H1 (cell line): ENCODE results near the gene WDR13. TPM values are rescaled to one million over a fixed set of nuclear protein-coding genes. Genes with fewer than 3 reads are reported as not detected.

Source experiments
- CTCF ChIA-PET: fragments of 300-600 bp; sonication (Branson Sonifier 250); formaldehyde crosslinking; loops from one replicate; lab custom pipeline; 2021; ENCODE audit not compliant: partially characterized antibody; lab: Charles Lee
- POLR2A ChIA-PET: fragments of 300-600 bp; sonication (Branson Sonifier 250); formaldehyde crosslinking; loops from one replicate; lab custom pipeline; 2021; ENCODE audit warnings: inconsistent platforms; ENCODE audit not compliant: partially characterized antibody; lab: Charles Lee
- DNase-seq, 2 experiments: peaks; one replicate each; pipeline versions ENCODE4 v3.0.0 to v3.0.0-alpha.2; 2010 to 2022; ENCODE audit warnings: low spot score in 2 of 2, low read depth in 1 of 2, mixed read lengths in 1 of 2
- FAIRE-seq: peaks from 2 replicates; lab custom pipeline; 2011; peaks lifted over from hg19 to GRCh38; lab: Jason Lieb, UNC
- H2AFZ ChIP-seq: 2 replicates; pipeline ENCODE4 v1.8.1; 2012; ENCODE audit warnings: low read length, inconsistent platforms
- H2AK5ac ChIP-seq: 2 replicates; pipeline ENCODE4 v1.6.1; 2013; ENCODE audit warnings: low read depth, low read length
- H2BK120ac ChIP-seq: replicated peaks from 2 replicates; pipeline ENCODE3; 2013; ENCODE audit warnings: low read depth, low read length, inconsistent platforms
- H2BK12ac ChIP-seq: 2 replicates; pipeline ENCODE4 v1.6.1; 2013; ENCODE audit warnings: low read depth, low read length
- H2BK15ac ChIP-seq: 2 replicates; pipeline ENCODE4 v1.6.1; 2013; ENCODE audit warnings: low read length
- H2BK20ac ChIP-seq: 2 replicates; pipeline ENCODE4 v1.6.1; 2013; ENCODE audit warnings: low read length
- H2BK5ac ChIP-seq: 2 replicates; pipeline ENCODE4 v1.6.1; 2013; ENCODE audit warnings: low read depth, low read length
- H3K14ac ChIP-seq: 2 replicates; pipeline ENCODE4 v1.6.1; 2013; ENCODE audit warnings: inconsistent platforms; ENCODE audit not compliant: insufficient read length
- H3K18ac ChIP-seq: 2 replicates; pipeline ENCODE4 v1.6.1; 2013; ENCODE audit warnings: low read length; ENCODE audit errors: extremely low read depth
- H3K23ac ChIP-seq: 2 replicates; pipeline ENCODE4 v1.6.1; 2013; ENCODE audit warnings: inconsistent platforms; ENCODE audit not compliant: insufficient read length
- H3K23me2 ChIP-seq: 2 replicates; pipeline ENCODE4 v1.6.1; 2013; ENCODE audit warnings: low read depth, low read length
- H3K27ac ChIP-seq: 2 replicates; pipeline ENCODE4 v1.6.1; 2011; ENCODE audit warnings: low read depth, low read length, inconsistent platforms
- H3K27me3 ChIP-seq, 4 experiments: replicated peaks in 1 of 4; 1 replicate in 1 of 4; 2 replicates in 3 of 4; pipeline versions ENCODE4 v1.6.1 to v1.8.1; 2011 to 2013; ENCODE audit warnings: low read length in 3 of 4, mild to moderate bottlenecking in 3 of 4, inconsistent platforms in 2 of 4, mixed read lengths in 2 of 4, moderate library complexity in 1 of 4; ENCODE audit not compliant: control insufficient read depth in 3 of 4, insufficient read depth in 3 of 4; ENCODE audit errors: extremely low read depth in 1 of 4
- H3K36me3 ChIP-seq, 4 experiments: 2 replicates each; pipeline versions ENCODE4 v1.6.1 to v1.8.1; 2011 to 2013; ENCODE audit warnings: mild to moderate bottlenecking in 4 of 4, low read length in 3 of 4, moderate library complexity in 2 of 4, control low read depth in 1 of 4, inconsistent platforms in 1 of 4; ENCODE audit not compliant: insufficient read depth in 4 of 4, control insufficient read depth in 2 of 4
- H3K4ac ChIP-seq: replicated peaks from 2 replicates; pipeline ENCODE3; 2013; ENCODE audit warnings: low read length, low read depth, mixed read lengths, inconsistent platforms; ENCODE audit not compliant: insufficient read length
- H3K4me1 ChIP-seq, 4 experiments: replicated peaks in 1 of 4; 1 replicate in 1 of 4; 2 replicates in 3 of 4; pipeline versions ENCODE4 v1.6.1 to v1.8.1; 2011 to 2013; ENCODE audit warnings: low read length in 3 of 4, inconsistent platforms in 2 of 4, mixed read lengths in 1 of 4; ENCODE audit not compliant: insufficient read depth in 4 of 4, control insufficient read depth in 3 of 4
- H3K4me2 ChIP-seq, 2 experiments: 2 replicates each; pipeline versions ENCODE4 v1.6.1 to v1.8.1; 2011 to 2013; ENCODE audit warnings: low read depth in 2 of 2, low read length in 2 of 2, control low read depth in 1 of 2, inconsistent platforms in 1 of 2, mild to moderate bottlenecking in 1 of 2; ENCODE audit not compliant: insufficient read depth in 1 of 2
- H3K4me3 ChIP-seq, 4 experiments: fragments of 200-600, 300-600 bp in 1 of 4; sonication (generic), shearing (Covaris generic), sonication (Bioruptor Twin) in 1 of 4; 2 replicates each; pipeline versions ENCODE4 v1.5.1 to v1.8.1; 2011 to 2016; ENCODE audit warnings: low read length in 4 of 4, low read depth in 3 of 4, control low read depth in 2 of 4, inconsistent platforms in 2 of 4, mild to moderate bottlenecking in 2 of 4, mixed read lengths in 1 of 4, moderate library complexity in 1 of 4; ENCODE audit not compliant: insufficient read depth in 2 of 4; ENCODE audit errors: extremely low read depth in 1 of 4
- H3K56ac ChIP-seq: replicated peaks from 2 replicates; pipeline ENCODE3; 2013; ENCODE audit warnings: low read depth, mild to moderate bottlenecking, mixed read lengths, low read length, inconsistent platforms; ENCODE audit not compliant: insufficient read length
- H3K79me1 ChIP-seq: 2 replicates; pipeline ENCODE4 v1.6.1; 2013; ENCODE audit warnings: low read depth, low read length, control low read depth
- H3K79me2 ChIP-seq, 2 experiments: 2 replicates each; pipeline versions ENCODE4 v1.6.1 to v1.8.1; 2012 to 2013; ENCODE audit warnings: low read length in 2 of 2, mild to moderate bottlenecking in 2 of 2, inconsistent platforms in 1 of 2; ENCODE audit not compliant: insufficient read depth in 2 of 2, control insufficient read depth in 1 of 2
- H3K9ac ChIP-seq, 4 experiments: replicated peaks in 1 of 4; 1 replicate in 1 of 4; 2 replicates in 3 of 4; pipeline versions ENCODE4 v1.6.1 to v1.8.1; 2011 to 2013; ENCODE audit warnings: low read depth in 3 of 4, low read length in 3 of 4, control low read depth in 2 of 4, mild to moderate bottlenecking in 2 of 4, moderate library complexity in 2 of 4, inconsistent platforms in 1 of 4; ENCODE audit errors: extremely low read depth in 1 of 4
- H3K9me3 ChIP-seq, 2 experiments: 2 replicates each; pipeline versions ENCODE4 v1.6.1 to v1.8.1; 2012 to 2013; ENCODE audit warnings: mild to moderate bottlenecking in 2 of 2, moderate library complexity in 2 of 2, control low read depth in 1 of 2, inconsistent platforms in 1 of 2, low read depth in 1 of 2, low read length in 1 of 2, mixed read lengths in 1 of 2; ENCODE audit not compliant: insufficient read depth in 2 of 2
- H4K20me1 ChIP-seq, 2 experiments: replicated peaks in 1 of 2; 2 replicates each; pipeline versions ENCODE3 to v1.8.1; 2011 to 2013; ENCODE audit warnings: inconsistent platforms in 2 of 2, low read length in 2 of 2, mild to moderate bottlenecking in 1 of 2; ENCODE audit not compliant: insufficient read depth in 2 of 2, control insufficient read depth in 1 of 2
- H4K5ac ChIP-seq: 2 replicates; pipeline ENCODE4 v1.6.1; 2013; ENCODE audit warnings: low read length, low read depth, mixed read lengths, inconsistent platforms; ENCODE audit not compliant: insufficient read length
- H4K8ac ChIP-seq: 2 replicates; pipeline ENCODE4 v1.8.0; 2013; ENCODE audit warnings: mild to moderate bottlenecking, moderate library complexity, low read length, inconsistent platforms; ENCODE audit not compliant: insufficient read depth; ENCODE audit errors: extremely low read depth
- H4K91ac ChIP-seq: replicated peaks from 2 replicates; pipeline ENCODE3; 2013; ENCODE audit warnings: low read length, mixed read lengths, inconsistent platforms; ENCODE audit not compliant: insufficient read length
- POLR2A ChIP-seq, 2 experiments: IDR thresholded peaks; 1 replicate in 1 of 2; 2 replicates in 1 of 2; pipeline ENCODE4 v1.6.1; 2011; ENCODE audit warnings: low read depth in 2 of 2, low read length in 2 of 2, mild to moderate bottlenecking in 2 of 2; ENCODE audit errors: control extremely low read depth in 1 of 2
- POLR2AphosphoS5 ChIP-seq: IDR thresholded peaks from 2 replicates; pipeline ENCODE4 v1.6.1; 2011; ENCODE audit warnings: low read depth, low read length
- POU5F1 ChIP-seq: IDR thresholded peaks from 2 replicates; pipeline ENCODE4 v1.6.1; 2011; ENCODE audit warnings: low read depth, mild to moderate bottlenecking, low read length, moderate library complexity
- WGBS, 2 experiments: shearing (Covaris generic) in 1 of 2; methylation state at CpG; one replicate each; pipeline versions ENCODE4 v1.1.6 to v1.1.7; 2013 to 2015; ENCODE audit warnings: low lambda C conversion rate in 2 of 2, mixed read lengths in 2 of 2, inconsistent platforms in 1 of 2, low coverage in 1 of 2, missing lambda C conversion rate in 1 of 2; ENCODE audit not compliant: insufficient replicate concordance in 2 of 2, insufficient coverage in 1 of 2, insufficient read length in 1 of 2; ENCODE audit errors: extremely low coverage in 1 of 2, missing lambda C conversion rate in 1 of 2; 5-methylcytosine and 5-hydroxymethylcytosine counted together
- polyA plus RNA-seq, 7 experiments: library from polyadenylated mRNA; depleted of rRNA in 3 of 7; stranded (reverse) in 5 of 7; unstranded in 2 of 7; fragments of >200 nt in 5 of 7; fragments of 200-250 nt in 2 of 7; gene quantifications; 1 replicate in 5 of 7; 2 replicates in 1 of 7; 4 replicates in 1 of 7; pipeline versions ENCODE4 v1.2.1 to v1.2.3, GENCODE V29; 2011 to 2013; ENCODE audit warnings: missing spikeins in 2 of 7, mixed read lengths in 2 of 7
- total RNA-seq: library from RNA; stranded (reverse); fragmentation: NEBNext Ultra II Directional; extraction: Animal tissue kit (Norgen Biotek cat#: 25700); gene quantifications from 2 replicates; pipeline ENCODE4 v1.2.1, GENCODE V29; 2021

WDR13 gene
- total and polyA plus RNA-seq, 2 of the 8 experiments (the other 6 are each of a cell fraction or from before 2014, with no cell fraction given), result 19.4 to 46.3 TPM

DNA sequence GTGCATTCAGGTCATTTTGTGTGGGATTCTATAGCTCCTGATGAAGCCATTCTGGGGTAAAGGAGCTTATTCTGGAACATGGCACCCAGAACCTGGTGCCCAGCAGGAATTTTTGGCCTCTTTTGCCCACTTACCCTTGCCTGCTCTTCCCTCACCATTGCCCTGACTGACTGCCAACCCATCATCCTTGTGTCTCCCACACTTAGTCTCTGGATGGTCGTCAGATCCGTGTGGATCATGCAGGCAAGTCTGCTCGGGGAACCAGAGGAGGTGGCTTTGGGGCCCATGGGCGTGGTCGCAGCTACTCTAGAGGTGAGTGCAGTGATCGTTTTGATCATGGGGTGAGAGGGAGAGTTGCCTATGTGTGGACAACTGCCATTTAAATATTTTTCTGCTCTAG is 21.2 kb upstream of the WDR13 start:
- Histone ChIP-seq H4K20me1 (no peaks in the 10 kb centered on the region), H3K9me3 (no peaks in the 10 kb centered on the region), H3K23ac (no peak overlapping the region), H3K18ac (no peak overlapping the region), H3K79me1 (peaks cover 7% of the 10 kb centered on the region), H3K79me2 (peaks cover 0 to 17% of the 10 kb centered on the region in 2 experiments; a peak in 2 of 4 replicates), H3K4me2 (peak overlapping the region; percentile 1 to 72; a peak in 2 of 4 replicates), H2BK120ac (no peak overlapping the region), H3K4me3 (0 out of 8 replicates have a peak overlapping the region, but pooled peaks of 1 of the 4 experiments have one; percentile 8), H2AFZ (no peak overlapping the region), H4K91ac (no peak overlapping the region), H3K36me3 (peaks cover 16 to 39% (median 27%) of the 10 kb centered on the region in 4 experiments), H2AK5ac (no peak overlapping the region), H3K27ac (no peak overlapping the region), H4K8ac (no peak overlapping the region), H3K27me3 (no peaks in the 10 kb centered on the region)
- WGBS, 2 experiments, result 94% methylated on average over 6 of the region's 6 CpGs; no CpG with 5 or more reads in 1 of the 2 experiments
- FAIRE-seq, result no peak
- CTCF ChIA-PET, result interaction anchor here (0.5 kb wide), 1 partner anchor 16 kb away, joined by 3 read pairs; no protein-coding TSS in a partner anchor
- no peak for TF ChIP-seq POU5F1
- TF ChIP-seq POLR2A (IDR thresholded peaks at IDR 0.05; ENCODE audit: control extremely low read depth in 1 of 2, low read depth in 2 of 2, low read length in 2 of 2), result 0 out of 3 replicates have a peak, but pooled peaks of 1 of the 2 experiments have one; percentile 29
- TF ChIP-seq POLR2AphosphoS5, result peak; percentile 60
- TF ChIP-seq, all 59 proteins: peak for 2
- H2BK5ac ChIP-seq, result no peak overlapping the region
- H2BK15ac ChIP-seq, result no peak overlapping the region
- no peak overlapping the region for H4K5ac ChIP-seq
- no peak overlapping the region for H3K14ac ChIP-seq
- no peak overlapping the region for H3K4ac ChIP-seq
- no peak overlapping the region for H3K56ac ChIP-seq
- H2BK20ac ChIP-seq, result no peak overlapping the region
- no peak for DNase-seq
- POLR2A ChIA-PET, result interaction anchor here (0.8 to 2.9 kb wide), 5 partner anchors 11 to 45 kb away, joined by 3 to 17 read pairs (median 5); partner anchors contain the start of gene TBC1D25
- H3K4me1 ChIP-seq, result peaks cover 0 to 5% (median 0%) of the 10 kb centered on the region in 4 experiments; a peak in 5 of 7 replicates
- no peak overlapping the region; a peak in 1 of 7 replicates for H3K9ac ChIP-seq
- H2BK12ac ChIP-seq, result no peak overlapping the region
- H3K23me2 ChIP-seq, result peaks cover 4% of the 10 kb centered on the region; the same call in 1 of the 2 replicates
